DND-41 (cell line): ENCODE data around the gene CFAP61.

Source experiments
- ATAC-seq: fragments of 200-7000 bp; cut with Tn5 transposase; 3 replicates; pipeline ENCODE4 v1.9.1; 2021; ENCODE audit warnings: low read depth; ENCODE audit not compliant: insufficient read depth
- DNase-seq: peaks from one replicate; pipeline ENCODE4 v3.0.0-alpha.2; 2020
- H2AFZ ChIP-seq: 2 replicates; pipeline ENCODE4 v1.6.0; 2012; ENCODE audit warnings: low read depth, low read length
- H3K27ac ChIP-seq: 2 replicates; pipeline ENCODE4 v1.5.1; 2012; ENCODE audit warnings: low read length, inconsistent platforms
- H3K27me3 ChIP-seq: fragments of 200-600 bp; sonication (generic); 2 replicates; pipeline ENCODE4 v1.6.0; 2012; ENCODE audit warnings: low read length, mild to moderate bottlenecking, inconsistent platforms; ENCODE audit not compliant: insufficient read depth, poor library complexity
- H3K36me3 ChIP-seq: 2 replicates; pipeline ENCODE4 v1.5.1; 2012; ENCODE audit warnings: low read length, inconsistent platforms; ENCODE audit not compliant: insufficient read depth
- H3K4me1 ChIP-seq: 2 replicates; pipeline ENCODE4 v1.5.1; 2012; ENCODE audit warnings: mild to moderate bottlenecking, low read length; ENCODE audit not compliant: insufficient read depth
- H3K4me2 ChIP-seq: 2 replicates; pipeline ENCODE4 v1.6.0; 2012; ENCODE audit warnings: mild to moderate bottlenecking, moderate library complexity, low read length, inconsistent platforms; ENCODE audit not compliant: insufficient read depth
- H3K4me3 ChIP-seq, 2 experiments: fragments of 200-600 bp in 1 of 2; shearing (Covaris generic) in 1 of 2; 2 replicates each; pipeline ENCODE4 v1.5.1; 2012 to 2016; ENCODE audit warnings: inconsistent platforms in 2 of 2, low read length in 2 of 2, mild to moderate bottlenecking in 2 of 2, low read depth in 1 of 2, moderate library complexity in 1 of 2
- H3K79me2 ChIP-seq: 2 replicates; pipeline ENCODE4 v1.6.0; 2012; ENCODE audit warnings: low read length, inconsistent platforms; ENCODE audit not compliant: insufficient read depth
- H3K9ac ChIP-seq: 2 replicates; pipeline ENCODE4 v1.6.0; 2012; ENCODE audit warnings: low read depth, mild to moderate bottlenecking, inconsistent platforms, low read length, moderate library complexity
- H3K9me3 ChIP-seq: 2 replicates; pipeline ENCODE4 v1.5.1; 2012; ENCODE audit warnings: low read length, moderate library complexity, mild to moderate bottlenecking, inconsistent platforms; ENCODE audit not compliant: insufficient read depth, severe bottlenecking
- H4K20me1 ChIP-seq: 2 replicates; pipeline ENCODE4 v1.6.0; 2012; ENCODE audit warnings: low read length; ENCODE audit not compliant: insufficient read depth
- CTCF ChIP-seq: IDR thresholded peaks from 2 replicates; pipeline ENCODE4 v1.5.1; 2012; ENCODE audit warnings: borderline replicate concordance, low read length, moderate library complexity, mild to moderate bottlenecking; ENCODE audit not compliant: poor library complexity, severe bottlenecking; ENCODE audit errors: extremely low read depth
- EZH2 ChIP-seq: IDR thresholded peaks from 3 replicates; pipeline ENCODE4 v1.6.1; 2012; ENCODE audit warnings: borderline replicate concordance, low read depth, mild to moderate bottlenecking, moderate library complexity, low read length, inconsistent platforms; ENCODE audit not compliant: severe bottlenecking

CFAP61 gene

GRCh38 chr20:20223981-20224380 lies 171.6 kb downstream of the CFAP61 start:
- Histone ChIP-seq H4K20me1 (no peaks in the 10 kb centered on the region), H3K4me1 (no peaks in the 10 kb centered on the region), H2AFZ (no peak overlapping the region), H3K9me3 (no peaks in the 10 kb centered on the region), H3K27ac (no peak overlapping the region), H3K79me2 (no peaks in the 10 kb centered on the region), H3K27me3 (no peaks in the 10 kb centered on the region), H3K36me3 (no peaks in the 10 kb centered on the region), H3K9ac (no peak overlapping the region), H3K4me2 (no peak overlapping the region), H3K4me3 (no peak overlapping the region)
- TF ChIP-seq EZH2, result no peak
- no peak for TF ChIP-seq CTCF
- DNase-seq (no peak), ATAC-seq (no peak)

GRCh38 chr20:20224806-20225205 lies 172.5 kb downstream of the CFAP61 start:
- H3K79me2 ChIP-seq, result no peaks in the 10 kb centered on the region
- H3K9ac ChIP-seq, result no peak overlapping the region
- H3K4me2 ChIP-seq, result no peak overlapping the region
- H3K27me3 ChIP-seq, result no peaks in the 10 kb centered on the region
- no peaks in the 10 kb centered on the region for H3K4me1 ChIP-seq
- H3K9me3 ChIP-seq, result no peaks in the 10 kb centered on the region
- DNase-seq (no peak), ATAC-seq (no peak)
- H4K20me1 ChIP-seq, result no peaks in the 10 kb centered on the region
- H3K4me3 ChIP-seq, result no peak overlapping the region
- no peaks in the 10 kb centered on the region for H3K36me3 ChIP-seq
- TF ChIP-seq EZH2 (no peak), CTCF (no peak)
- no peak overlapping the region for H3K27ac ChIP-seq
- no peak overlapping the region for H2AFZ ChIP-seq

- ATAC-seq (no peak), DNase-seq (no peak)
- Histone ChIP-seq H2AFZ (no peak overlapping the region), H3K9me3 (no peaks in the 10 kb centered on the region), H3K79me2 (no peaks in the 10 kb centered on the region), H3K4me2 (no peak overlapping the region), H3K4me3 (no peak overlapping the region), H3K9ac (no peak overlapping the region), H3K36me3 (no peaks in the 10 kb centered on the region), H4K20me1 (no peaks in the 10 kb centered on the region), H3K27ac (no peak overlapping the region), H3K4me1 (no peaks in the 10 kb centered on the region), H3K27me3 (no peaks in the 10 kb centered on the region)
- no peak for TF ChIP-seq EZH2
- no peak for TF ChIP-seq CTCF
Measured at GRCh38 chr20:20225325-20226043, 173.2 kb downstream of the CFAP61 start.
